Testis (tissue), 3 donors: ENCODE measurements around the gene CCDC82. TPM values are rescaled to one million over a fixed set of nuclear protein-coding genes. Genes with fewer than 3 reads are reported as not detected.

Experiments used
- DNase-seq: peaks from one replicate; pipeline ENCODE4 v3.0.0-alpha.2; 2019
- H3K27ac ChIP-seq, 2 donors: fragments of 200-600 bp; sonication (generic); one replicate each; pipeline ENCODE4 v1.5.1; 2019
- H3K27me3 ChIP-seq: fragments of 200-600 bp; sonication (generic); one replicate; pipeline ENCODE4 v1.5.1; 2019
- H3K36me3 ChIP-seq: fragments of 200-600 bp; sonication (generic); one replicate; pipeline ENCODE4 v1.5.1; 2017; ENCODE audit warnings: low read depth; ENCODE audit errors: missing control alignments
- H3K4me1 ChIP-seq: fragments of 200-600 bp; sonication (generic); one replicate; pipeline ENCODE4 v1.5.1; 2019
- H3K4me3 ChIP-seq, 2 donors: fragments of 200-600 bp; sonication (generic); one replicate each; pipeline ENCODE4 v1.5.1; 2017 to 2019
- H3K9me3 ChIP-seq: fragments of 200-600 bp; sonication (generic); one replicate; pipeline ENCODE4 v1.5.1; 2017
- POLR2A ChIP-seq: fragments of 450-650 bp; IDR thresholded peaks from one replicate; pipeline ENCODE4 v1.6.1; 2017; ENCODE audit warnings: antibody characterized with exemption, mild to moderate bottlenecking, moderate library complexity
- WGBS, 2 donors: methylation state at CpG; one replicate each; pipeline ENCODE4 v1.1.5; 2018; 5-methylcytosine and 5-hydroxymethylcytosine counted together
- intact Hi-C: fragments of 100-400 bp; cut with DNase I; formaldehyde crosslinking; loops from one replicate; pipeline ENCODE4 v1.15.1; 2023; ENCODE audit warnings: low total_unique reads
- polyA plus RNA-seq: library from polyadenylated mRNA; stranded (reverse); fragments of 350-450 nt; fragmentation: Illumina TruSeq; extraction: RNeasy Lipid Tissue Mini Kit (QIAGEN cat#74804); gene quantifications from one replicate; pipeline ENCODE4 v1.2.3, GENCODE V29; 2014; ENCODE audit warnings: low read depth, low replicate concordance; ENCODE audit not compliant: insufficient read depth
- total RNA-seq, 2 donors: library from RNA; depleted of rRNA; stranded (reverse); fragments of >200 nt; gene quantifications; one replicate each; pipeline ENCODE4 v1.2.3, GENCODE V29; 2016
- TF ChIP-seq, protein P1 (sequence below), 3 experiments: fragments of 450-650 bp in 2 of 3; fragments of 200-600 bp in 1 of 3; sonication (generic) in 1 of 3; IDR thresholded peaks; one replicate each; pipeline ENCODE4 v1.5.1; 2016 to 2019; ENCODE audit warnings: antibody characterized with exemption in 3 of 3, mild to moderate bottlenecking in 2 of 3, moderate library complexity in 1 of 3

The CCDC82 gene
- total and polyA plus RNA-seq, 3 donors from 2014 or later: 36.6 to 50.9 (median 42.5) TPM

DNA sequence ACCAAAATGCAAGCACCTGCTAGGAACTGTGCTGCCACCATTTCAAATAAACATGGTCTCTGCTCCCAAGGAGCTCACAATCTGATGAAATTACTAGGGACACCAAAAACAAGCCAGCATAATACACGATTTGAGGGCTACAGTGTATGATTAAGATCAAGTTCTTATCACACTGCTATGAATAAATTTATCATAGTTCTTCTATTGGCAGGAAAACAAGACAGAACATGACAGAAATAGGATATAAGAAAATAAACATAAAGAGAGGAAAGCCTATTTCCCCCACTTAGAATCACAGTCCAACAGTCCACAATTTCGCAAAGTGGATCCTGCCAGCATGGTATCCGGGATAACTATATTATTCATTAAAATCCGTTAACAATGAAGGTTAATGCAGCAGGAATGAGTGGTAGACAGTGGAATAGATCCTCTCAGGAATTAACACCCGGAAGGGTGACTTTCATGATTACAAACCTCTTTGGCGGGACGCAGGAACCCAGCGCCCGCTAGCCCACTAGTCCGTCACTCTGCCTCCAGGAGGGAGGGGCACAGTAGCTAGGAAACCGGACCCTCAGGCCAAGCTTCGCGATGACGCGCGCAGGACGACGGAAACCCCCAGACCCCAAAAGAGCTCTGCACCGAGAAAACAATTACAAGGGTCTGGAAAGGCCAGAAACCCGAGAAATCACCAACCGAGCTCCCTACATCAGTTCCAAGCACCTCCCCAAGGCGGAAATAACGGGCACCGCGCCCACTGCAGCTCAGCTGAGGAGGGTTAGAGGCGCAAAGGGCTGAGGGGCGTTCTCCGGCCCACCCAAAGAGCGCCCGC, 607 bp downstream of the CCDC82 start:
- TF ChIP-seq, protein P1, sequence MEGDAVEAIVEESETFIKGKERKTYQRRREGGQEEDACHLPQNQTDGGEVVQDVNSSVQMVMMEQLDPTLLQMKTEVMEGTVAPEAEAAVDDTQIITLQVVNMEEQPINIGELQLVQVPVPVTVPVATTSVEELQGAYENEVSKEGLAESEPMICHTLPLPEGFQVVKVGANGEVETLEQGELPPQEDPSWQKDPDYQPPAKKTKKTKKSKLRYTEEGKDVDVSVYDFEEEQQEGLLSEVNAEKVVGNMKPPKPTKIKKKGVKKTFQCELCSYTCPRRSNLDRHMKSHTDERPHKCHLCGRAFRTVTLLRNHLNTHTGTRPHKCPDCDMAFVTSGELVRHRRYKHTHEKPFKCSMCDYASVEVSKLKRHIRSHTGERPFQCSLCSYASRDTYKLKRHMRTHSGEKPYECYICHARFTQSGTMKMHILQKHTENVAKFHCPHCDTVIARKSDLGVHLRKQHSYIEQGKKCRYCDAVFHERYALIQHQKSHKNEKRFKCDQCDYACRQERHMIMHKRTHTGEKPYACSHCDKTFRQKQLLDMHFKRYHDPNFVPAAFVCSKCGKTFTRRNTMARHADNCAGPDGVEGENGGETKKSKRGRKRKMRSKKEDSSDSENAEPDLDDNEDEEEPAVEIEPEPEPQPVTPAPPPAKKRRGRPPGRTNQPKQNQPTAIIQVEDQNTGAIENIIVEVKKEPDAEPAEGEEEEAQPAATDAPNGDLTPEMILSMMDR (IDR thresholded peaks at IDR 0.05): no peak
- no peak for TF ChIP-seq POLR2A
- Histone ChIP-seq H3K4me3 (peak overlapping the region; percentile 90 to 92), H3K4me1 (peaks cover 10% of the 10 kb centered on the region), H3K27ac (peak overlapping the region; percentile 83 to 84), H3K9me3 (no peaks in the 10 kb centered on the region), H3K36me3 (no peaks in the 10 kb centered on the region), H3K27me3 (no peaks in the 10 kb centered on the region)
- intact Hi-C loops: no loop called here
- 0 to 1% methylated on average over 26 to 30 of the region's 30 CpGs for WGBS, 2 donors
- peak; percentile 67 for DNase-seq

DNA sequence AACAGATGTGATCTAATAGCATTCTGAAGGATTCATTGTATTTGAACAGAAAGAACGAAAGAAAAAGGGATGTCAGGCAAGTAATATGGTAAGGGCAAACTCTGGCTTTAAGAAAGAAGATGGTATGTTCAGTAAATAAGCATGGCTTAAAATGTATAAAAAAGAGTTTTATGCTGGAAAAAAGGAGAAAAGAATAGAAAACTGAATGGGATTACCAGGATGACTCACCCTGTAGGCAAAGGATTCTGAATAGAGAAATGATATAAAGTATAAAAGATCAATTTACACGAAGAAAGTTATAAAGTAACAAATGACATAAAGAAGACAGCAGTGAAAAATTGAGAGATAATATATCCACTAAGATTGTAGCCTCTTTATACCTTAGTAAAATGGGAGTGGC, 4.5 kb downstream of the CCDC82 start:
- Histone ChIP-seq H3K36me3 (no peaks in the 10 kb centered on the region), H3K9me3 (no peaks in the 10 kb centered on the region), H3K4me3 (no peak overlapping the region), H3K27me3 (no peaks in the 10 kb centered on the region), H3K4me1 (peaks cover 5% of the 10 kb centered on the region), H3K27ac (no peak overlapping the region)
- WGBS, 2 donors: 72 to 78% methylated on average over 2 of the region's 2 CpGs
- TF ChIP-seq, protein P1 (IDR thresholded peaks at IDR 0.05): no peak
- TF ChIP-seq POLR2A: no peak
- no peak for DNase-seq
- intact Hi-C loops: no loop called here

DNA sequence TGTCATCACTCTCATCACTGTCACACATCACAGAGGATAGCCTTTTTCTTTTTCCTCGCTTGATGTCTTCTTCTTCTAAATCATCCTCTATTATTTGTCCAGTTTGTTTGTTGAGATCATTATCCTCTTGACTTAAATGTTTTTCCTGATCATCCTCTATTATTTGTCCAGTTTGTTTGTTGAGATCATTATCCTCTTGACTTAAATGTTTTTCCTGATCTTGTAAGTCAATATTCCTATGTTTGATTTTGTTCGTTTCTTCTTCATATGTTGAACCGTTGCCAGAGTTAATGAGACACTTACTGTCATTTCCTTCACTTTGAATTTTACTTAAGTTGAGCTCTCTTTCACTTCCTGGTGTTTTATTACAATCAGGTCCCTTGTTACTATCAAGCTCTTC, 5.6 kb downstream of the CCDC82 start:
- DNase-seq: no peak
- TF ChIP-seq, protein P1 (IDR thresholded peaks at IDR 0.05): no peak
- TF ChIP-seq POLR2A: no peak
- no peaks in the 10 kb centered on the region for H3K27me3 ChIP-seq
- H3K27ac ChIP-seq: no peak overlapping the region
- no peaks in the 10 kb centered on the region for H3K36me3 ChIP-seq
- intact Hi-C loops: no loop called here
- WGBS, 2 donors: 88% methylated on average over 3 of the region's 3 CpGs
- H3K4me1 ChIP-seq: peaks cover 5% of the 10 kb centered on the region
- no peak overlapping the region for H3K4me3 ChIP-seq
- no peaks in the 10 kb centered on the region for H3K9me3 ChIP-seq

DNA sequence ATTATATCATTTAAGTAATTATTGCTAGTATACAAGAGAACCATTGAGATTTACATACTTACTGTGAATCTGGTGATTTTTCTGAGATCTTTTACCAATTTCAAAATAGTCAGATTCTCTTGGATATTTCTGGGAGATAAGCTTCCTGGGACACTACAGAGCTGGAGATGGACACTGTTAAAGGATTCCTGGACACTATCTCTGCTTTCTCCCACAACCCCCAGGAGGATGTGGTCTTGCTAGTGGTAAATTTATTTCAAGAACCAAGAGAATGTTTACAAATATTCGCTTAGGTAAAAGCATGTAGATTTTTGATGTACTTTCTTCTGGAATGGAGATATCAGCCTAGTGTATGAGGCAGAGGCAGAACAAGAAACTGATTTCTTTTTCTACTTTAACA, 12.9 kb downstream of the CCDC82 start:
- no peak overlapping the region for H3K27ac ChIP-seq
- no peaks in the 10 kb centered on the region for H3K36me3 ChIP-seq
- no peak for DNase-seq
- TF ChIP-seq, protein P1 (IDR thresholded peaks at IDR 0.05): no peak
- no peak for TF ChIP-seq POLR2A
- no peaks in the 10 kb centered on the region for H3K9me3 ChIP-seq
- 93 to 97% methylated on average over 1 of the region's 1 CpG for WGBS, 2 donors
- H3K27me3 ChIP-seq: no peaks in the 10 kb centered on the region
- no peak overlapping the region for H3K4me3 ChIP-seq
- H3K4me1 ChIP-seq: no peaks in the 10 kb centered on the region
- intact Hi-C loops: no loop called here

DNA sequence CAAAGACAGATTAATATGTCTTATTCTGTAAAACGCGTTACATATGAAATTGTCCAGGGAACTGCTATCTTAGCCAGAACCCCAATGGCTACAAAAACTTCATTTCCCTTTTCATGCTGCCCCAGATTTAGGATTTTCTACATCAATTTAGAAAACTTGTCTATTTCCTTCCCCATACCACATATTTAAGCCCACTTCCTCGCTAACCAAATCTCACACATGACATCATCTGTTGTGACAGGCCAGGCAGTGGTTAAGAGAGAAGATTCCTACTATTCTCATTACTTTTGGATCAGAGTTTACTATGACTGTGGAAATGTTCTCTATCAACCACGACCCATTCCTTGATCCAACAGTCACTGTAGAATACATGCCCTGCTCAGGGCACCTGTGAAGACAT, 15.9 kb downstream of the CCDC82 start:
- WGBS, 2 donors: 92 to 93% methylated on average over 4 of the region's 4 CpGs
- no peak for DNase-seq

More for the DNA sequence above, 15.9 kb downstream of the CCDC82 start:
- no peak for TF ChIP-seq POLR2A
- TF ChIP-seq, protein P1 (IDR thresholded peaks at IDR 0.05): no peak
- H3K27ac ChIP-seq: no peak overlapping the region
- no peaks in the 10 kb centered on the region for H3K36me3 ChIP-seq
- H3K27me3 ChIP-seq: no peaks in the 10 kb centered on the region
- intact Hi-C loops: no loop called here
- H3K4me3 ChIP-seq: no peak overlapping the region
- H3K9me3 ChIP-seq: no peaks in the 10 kb centered on the region
- H3K4me1 ChIP-seq: no peaks in the 10 kb centered on the region
